KG1 (cell line): ENCODE data around the gene ERCC3.
"Not testable (repeated sequence)": the region's sequence is repeated elsewhere in the genome, so short reads cannot be mapped to it uniquely, and the experiment has no call there.

ENCODE experiments used
- DNase-seq: peaks from one replicate; lab custom pipeline; 2025; lab: John Stamatoyannopoulos, UW

The ERCC3 gene

DNA sequence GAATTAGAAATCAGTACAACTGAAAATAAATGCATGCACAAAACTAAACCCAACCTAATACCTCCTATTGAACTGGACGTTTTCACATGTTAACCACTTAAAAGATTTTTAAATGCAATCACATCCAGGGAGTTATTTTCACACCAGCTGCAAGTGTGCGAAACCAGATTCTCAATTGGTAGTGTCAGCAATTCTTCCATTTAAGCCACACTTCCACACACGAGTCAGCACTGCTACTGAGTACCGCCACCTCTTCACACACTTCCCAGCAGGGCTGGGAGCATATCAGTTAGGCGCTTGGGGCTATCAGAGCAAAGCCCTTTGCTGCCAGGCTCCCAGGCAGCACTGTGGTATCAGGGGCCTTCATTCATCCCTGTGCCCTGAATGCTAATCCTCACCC lies 14.2 kb downstream of the ERCC3 start:
- DNase-seq, result no peak

- DNase-seq, result no peak
Measured at GRCh38 chr2:127278959-127279358, 15.0 kb downstream of the ERCC3 start.

DNA sequence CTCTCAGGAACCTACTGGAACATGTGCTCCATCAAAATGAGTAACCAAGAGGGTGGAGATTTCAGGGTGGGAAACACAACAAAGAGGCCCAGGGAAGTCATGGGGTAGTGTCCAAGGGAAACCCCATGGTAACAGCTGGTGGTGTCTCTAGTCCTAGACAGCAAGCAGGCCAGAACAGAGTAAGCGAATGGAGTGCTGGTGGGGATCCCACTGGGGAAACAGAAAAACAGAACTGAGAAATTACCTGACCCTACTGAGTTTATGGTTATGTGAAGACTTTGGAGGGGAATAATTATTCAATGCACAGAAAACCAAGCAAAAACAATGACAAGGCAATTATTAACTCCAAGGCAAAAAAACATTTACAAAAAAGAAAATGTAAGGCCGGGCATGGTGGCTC lies 16.9 kb downstream of the ERCC3 start:
- no peak for DNase-seq

DNA sequence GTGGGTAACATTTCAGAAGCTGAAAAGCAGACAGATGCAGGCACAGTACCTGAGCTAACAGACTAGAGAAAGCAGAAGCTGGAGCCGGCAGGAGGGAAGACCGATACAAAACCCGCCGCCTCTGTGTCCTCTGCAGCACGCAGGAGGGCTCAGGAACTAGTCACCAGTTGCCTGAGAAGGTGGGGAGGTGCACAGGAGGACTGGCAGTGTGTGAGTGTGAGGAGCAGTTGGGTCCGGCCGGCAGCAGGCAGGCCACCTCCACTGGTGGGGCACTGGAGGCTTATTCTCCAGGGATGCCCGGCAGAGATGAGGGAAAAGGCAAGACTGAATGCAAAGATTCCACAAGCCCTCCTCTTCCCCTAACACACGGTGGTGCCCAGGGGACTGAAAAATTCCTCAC lies 18.2 kb downstream of the ERCC3 start:
- no peak for DNase-seq

DNA sequence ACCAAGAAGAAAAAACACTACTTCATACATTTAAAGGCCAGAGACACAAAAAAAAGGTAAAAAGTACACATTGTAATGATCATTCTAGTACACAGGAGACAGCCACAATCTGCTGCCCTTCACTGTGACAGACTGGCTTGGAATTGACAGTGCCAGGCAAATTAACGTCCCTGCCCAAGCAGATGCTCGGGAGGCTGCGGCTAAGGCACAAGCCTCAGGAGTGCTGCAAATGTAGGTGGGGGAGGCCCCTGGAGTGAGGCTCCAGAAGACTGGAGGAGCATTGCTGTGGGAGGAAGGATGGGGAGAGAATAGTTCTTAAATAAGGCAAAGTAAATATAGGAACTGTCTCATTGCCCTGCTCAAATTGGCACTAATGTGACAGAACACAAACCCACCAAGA lies 18.6 kb downstream of the ERCC3 start:
- DNase-seq, result no peak

GRCh38 chr2:127270663-127271062 lies 23.3 kb downstream of the ERCC3 start:
- no peak for DNase-seq

DNA sequence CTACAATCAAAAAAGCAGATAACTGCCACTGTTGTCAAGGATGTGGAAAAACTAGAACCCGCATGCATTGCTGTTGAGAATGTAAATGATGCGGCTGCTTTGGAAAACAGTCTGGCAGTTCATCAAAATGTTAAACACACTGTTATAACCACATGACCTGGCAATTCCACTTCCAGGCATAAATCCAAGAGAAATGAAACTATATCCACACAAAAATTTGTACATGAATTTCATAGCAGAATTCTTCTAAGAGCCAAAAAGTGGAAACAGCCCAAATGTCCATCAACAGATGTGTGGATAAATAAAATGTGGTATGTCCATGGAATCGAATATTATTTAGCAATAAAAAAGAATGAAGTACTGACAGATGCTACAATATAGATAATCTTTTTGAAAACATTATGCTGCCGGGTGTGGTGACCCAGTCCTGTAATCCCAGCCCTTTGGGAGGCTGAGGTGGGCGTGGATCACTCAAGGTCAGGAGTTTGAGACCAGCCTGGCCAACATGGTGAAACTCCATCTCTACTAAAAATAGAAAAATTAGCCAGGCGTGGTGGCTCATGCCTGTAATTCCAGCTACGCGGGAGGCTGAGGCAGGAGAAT lies 32.0 kb downstream of the ERCC3 start:
- DNase-seq, result no peak

DNA sequence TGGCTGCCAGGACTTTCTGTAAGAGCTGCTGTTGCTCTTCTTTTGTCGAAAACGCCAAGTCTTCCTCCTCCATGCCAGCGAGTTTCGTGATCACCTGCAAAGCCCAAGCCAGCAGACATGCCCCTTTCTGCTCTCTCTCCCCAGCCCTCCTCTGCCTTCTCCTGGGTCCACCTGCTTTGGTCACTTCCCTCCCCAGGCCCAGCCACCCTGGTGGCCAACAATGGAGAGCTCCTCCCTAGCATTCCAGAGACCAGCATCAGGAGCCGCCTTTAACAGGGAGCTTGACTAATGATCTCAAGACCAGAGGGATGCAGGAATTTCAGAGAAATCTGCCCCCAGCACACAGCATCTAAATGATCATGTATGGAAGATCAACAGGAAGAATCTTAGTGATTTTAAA lies 34.6 kb downstream of the ERCC3 start:
- no peak for DNase-seq

- DNase-seq, result no peak
Measured at GRCh38 chr2:127256866-127257265, 37.1 kb downstream of the ERCC3 start.

- no peak for DNase-seq
Measured at GRCh38 chr2:127256381-127256780, 37.6 kb downstream of the ERCC3 start.

- no peak for DNase-seq
Measured at GRCh38 chr2:127255721-127256120, 38.2 kb downstream of the ERCC3 start.

DNA sequence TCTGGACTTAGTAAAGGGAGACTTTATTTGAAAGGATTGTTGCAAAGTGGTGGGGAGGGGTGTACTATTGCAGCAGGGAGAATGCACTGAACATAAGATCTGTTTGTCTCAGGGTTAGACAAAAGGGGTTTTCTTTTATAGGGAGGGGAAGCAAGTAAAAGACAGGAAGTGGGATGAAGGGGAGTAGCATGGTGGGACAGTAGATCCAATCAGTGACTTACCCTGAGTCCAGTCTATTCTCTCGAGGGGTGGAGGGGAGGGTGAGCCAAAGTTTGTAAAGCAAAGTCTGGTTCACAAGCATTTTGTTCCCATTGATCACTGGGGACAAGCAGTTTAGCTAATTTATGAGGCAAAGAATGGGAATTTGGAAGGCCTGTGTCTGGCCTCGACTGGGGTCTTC lies 38.8 kb downstream of the ERCC3 start:
- no peak for DNase-seq

GRCh38 chr2:127254386-127254981 lies 39.5 kb downstream of the ERCC3 start:
- no peak for DNase-seq

GRCh38 chr2:127241184-127241583 lies 52.8 kb downstream of the ERCC3 start:
- DNase-seq, result not testable (repeated sequence)

- no peak for DNase-seq
Measured at GRCh38 chr2:127239395-127239794, 54.5 kb downstream of the ERCC3 start.

- not testable (repeated sequence) for DNase-seq
Measured at GRCh38 chr2:127237768-127238167, 56.2 kb downstream of the ERCC3 start.

DNA sequence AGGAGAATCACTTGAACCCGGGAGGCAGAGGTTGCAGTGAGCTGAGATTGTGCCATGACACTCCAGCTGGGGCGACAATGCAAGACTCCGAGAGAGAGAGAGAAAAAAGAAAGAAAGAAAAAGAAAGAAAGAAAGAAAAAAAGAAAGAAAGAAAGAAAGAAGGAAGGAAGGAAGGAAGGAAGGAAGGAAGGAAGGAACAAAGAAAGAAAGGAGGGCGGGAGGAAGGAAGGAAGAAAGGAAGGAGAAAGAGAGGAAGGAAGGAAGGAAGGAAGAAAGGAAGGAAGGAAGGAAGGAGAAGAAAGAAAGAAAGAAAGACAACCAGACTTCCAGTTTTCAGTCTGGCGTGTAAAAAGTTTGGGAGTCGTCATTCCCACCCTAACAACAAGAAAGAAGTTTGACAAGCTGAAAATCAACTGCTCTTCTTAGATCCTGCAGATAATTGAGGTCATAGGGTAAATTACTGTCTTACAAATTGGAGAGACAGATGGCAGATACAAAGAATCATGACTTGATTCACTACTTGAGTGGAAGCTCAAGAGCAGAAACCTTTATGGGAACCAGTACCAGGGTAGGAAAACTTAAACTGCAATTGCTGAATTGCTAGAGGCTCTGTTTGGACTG lies 58.8 kb downstream of the ERCC3 start:
- DNase-seq, result no peak

- no peak for DNase-seq
Measured at GRCh38 chr2:127233710-127234109, 60.2 kb downstream of the ERCC3 start.

DNA sequence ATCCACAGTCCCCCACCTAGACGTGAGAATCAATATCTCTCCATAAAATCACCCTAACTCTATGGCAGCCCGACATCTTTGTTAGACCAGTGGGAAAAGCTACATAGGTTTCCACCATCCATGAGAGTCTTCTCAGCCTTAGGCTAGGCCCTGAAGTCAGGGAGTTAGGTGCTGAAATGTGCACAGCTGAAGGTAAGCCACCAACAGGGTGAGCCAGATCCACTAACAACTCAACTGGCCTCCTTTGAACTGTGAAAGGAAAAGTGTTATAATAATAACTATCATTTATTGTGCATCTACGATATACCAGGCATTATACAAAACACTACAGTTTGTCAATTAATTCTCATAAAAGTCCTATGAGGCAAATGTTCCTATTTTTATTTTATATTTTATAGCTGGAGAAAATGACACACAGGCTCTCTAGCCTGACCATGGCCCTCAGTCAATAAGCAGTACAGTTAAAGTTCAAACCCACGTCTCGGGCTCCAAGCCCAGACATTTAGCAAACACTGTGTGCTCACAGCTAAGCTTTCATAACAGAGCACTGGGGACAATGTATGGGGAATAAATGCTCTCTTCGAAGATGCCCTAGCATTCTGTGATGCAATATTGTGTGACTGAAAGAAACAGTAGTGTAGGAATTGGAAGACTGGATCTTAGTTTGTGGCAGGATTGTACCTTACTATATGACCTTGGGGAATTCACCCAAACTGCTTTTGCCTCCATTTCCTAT lies 62.6 kb downstream of the ERCC3 start:
- no peak for DNase-seq

DNA sequence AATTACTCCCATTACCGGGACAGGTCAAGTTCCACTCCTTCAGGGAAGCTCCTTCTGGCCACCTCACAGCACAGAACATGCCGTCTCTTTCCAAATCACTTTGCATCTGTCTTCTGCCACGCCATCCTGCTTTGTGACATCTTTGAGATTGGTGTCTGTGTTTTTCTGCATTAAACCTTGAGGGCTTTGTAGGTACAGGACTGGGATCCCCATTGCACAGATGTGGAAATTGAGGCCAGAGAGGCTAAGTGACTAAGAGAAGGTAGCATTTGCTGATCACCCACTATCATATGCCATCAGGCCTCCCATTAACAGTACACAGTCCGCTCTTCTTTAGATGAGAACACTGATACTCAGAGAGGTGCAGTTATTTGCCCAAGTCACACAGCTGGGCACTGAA lies 64.4 kb downstream of the ERCC3 start:
- DNase-seq, result no peak

- no peak for DNase-seq
Measured at GRCh38 chr2:127228102-127228501, 65.8 kb downstream of the ERCC3 start.

- DNase-seq, result not testable (repeated sequence)
Measured at GRCh38 chr2:127227264-127227660, 66.7 kb downstream of the ERCC3 start.
